ENCODE data around the gene NOXO1.
A peak's percentile ranks its signal among the peaks of the same experiment; 100 is the strongest.
"Not testable (repeated sequence)": the region's sequence is repeated elsewhere in the genome, so short reads cannot be mapped to it uniquely, and the experiment has no call there.

NOXO1 gene

GRCh38 chr16:1977875-1978268 is 3.4 kb downstream of the NOXO1 start:
- DNase-seq, result no peak

DNA sequence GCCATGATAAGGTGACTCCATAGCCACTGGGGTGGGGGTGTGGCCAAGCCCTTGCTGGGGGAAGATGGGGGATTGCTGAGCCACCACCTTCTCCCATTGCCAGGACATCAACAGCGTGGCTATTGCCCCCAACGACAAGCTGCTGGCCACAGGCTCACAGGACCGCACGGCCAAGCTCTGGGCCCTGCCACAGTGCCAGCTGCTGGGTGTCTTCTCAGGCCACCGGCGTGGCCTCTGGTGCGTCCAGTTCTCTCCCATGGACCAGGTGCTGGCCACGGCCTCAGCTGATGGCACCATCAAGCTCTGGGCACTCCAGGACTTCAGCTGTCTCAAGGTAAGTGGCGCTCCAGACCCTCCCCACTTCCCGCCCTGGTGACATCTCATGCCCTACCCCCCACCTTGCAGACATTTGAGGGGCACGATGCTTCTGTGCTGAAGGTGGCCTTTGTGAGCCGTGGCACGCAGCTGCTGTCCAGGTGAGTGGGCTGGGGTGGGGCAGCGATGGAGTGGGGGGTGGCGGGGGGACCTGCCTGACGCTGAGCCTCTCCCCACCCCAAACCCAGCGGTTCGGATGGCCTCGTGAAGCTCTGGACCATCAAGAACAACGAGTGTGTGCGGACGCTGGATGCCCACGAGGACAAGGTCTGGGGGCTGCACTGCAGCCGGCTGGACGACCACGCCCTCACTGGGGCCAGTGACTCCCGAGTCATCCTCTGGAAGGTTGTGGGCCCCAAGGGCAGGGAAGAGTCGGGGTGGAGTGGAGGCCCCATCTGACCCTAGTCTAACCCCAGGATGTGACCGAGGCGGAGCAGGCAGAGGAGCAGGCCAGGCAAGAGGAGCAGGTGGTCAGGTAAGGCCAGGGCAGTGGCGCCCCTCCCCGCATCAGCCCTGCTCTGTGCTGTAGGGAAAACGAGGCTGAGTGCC is 4.1 kb downstream of the NOXO1 start:
- DNase-seq, result no peak

DNA sequence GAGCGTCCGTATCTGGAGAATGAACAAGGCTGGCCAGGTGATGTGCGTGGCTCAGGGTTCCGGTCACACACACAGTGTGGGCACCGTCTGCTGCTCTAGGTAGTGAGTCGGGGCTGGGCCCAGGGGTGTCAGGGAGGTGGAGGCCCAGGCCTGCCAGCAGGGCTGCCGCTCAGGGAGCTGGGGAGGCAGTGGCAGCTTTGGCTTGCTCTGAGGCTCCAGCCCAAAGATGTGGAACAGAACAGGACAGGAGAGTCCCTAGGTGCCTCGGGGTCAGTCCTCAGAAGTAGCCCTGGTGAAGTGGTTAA is 5.1 kb downstream of the NOXO1 start:
- no peak for DNase-seq

DNA sequence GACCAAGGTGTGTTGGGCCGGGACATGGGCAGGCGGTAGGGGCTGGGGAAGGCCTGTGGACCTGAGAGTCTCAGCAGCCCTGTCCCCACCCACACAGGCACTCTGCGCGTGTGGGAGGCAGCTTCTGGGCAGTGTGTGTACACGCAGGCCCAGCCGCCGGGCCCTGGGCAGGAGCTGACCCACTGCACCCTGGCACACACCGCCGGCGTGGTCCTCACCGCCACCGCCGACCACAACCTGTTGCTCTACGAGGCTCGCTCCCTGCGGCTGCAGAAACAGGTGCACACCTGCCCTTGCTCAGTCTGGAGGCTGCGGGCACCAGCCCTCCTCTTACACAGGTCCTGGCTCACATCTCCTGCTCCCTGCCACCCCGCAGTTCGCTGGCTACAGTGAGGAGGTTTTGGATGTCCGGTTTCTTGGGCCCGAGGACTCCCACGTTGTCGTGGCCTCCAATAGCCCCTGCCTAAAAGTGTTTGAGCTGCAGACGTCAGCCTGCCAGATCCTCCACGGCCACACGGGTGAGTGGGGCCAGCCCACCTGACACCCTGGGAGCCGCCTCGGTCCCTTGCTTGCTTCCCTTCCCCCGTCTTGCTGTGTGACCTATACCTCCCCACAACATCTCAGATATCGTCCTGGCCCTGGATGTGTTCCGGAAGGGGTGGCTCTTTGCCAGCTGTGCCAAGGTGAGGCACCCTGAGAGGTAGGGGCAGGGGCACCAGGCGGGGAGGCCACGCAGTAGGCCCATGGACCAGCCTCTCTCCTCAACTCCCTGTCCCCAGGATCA is 5.6 kb downstream of the NOXO1 start:
- DNase-seq, result no peak

DNA sequence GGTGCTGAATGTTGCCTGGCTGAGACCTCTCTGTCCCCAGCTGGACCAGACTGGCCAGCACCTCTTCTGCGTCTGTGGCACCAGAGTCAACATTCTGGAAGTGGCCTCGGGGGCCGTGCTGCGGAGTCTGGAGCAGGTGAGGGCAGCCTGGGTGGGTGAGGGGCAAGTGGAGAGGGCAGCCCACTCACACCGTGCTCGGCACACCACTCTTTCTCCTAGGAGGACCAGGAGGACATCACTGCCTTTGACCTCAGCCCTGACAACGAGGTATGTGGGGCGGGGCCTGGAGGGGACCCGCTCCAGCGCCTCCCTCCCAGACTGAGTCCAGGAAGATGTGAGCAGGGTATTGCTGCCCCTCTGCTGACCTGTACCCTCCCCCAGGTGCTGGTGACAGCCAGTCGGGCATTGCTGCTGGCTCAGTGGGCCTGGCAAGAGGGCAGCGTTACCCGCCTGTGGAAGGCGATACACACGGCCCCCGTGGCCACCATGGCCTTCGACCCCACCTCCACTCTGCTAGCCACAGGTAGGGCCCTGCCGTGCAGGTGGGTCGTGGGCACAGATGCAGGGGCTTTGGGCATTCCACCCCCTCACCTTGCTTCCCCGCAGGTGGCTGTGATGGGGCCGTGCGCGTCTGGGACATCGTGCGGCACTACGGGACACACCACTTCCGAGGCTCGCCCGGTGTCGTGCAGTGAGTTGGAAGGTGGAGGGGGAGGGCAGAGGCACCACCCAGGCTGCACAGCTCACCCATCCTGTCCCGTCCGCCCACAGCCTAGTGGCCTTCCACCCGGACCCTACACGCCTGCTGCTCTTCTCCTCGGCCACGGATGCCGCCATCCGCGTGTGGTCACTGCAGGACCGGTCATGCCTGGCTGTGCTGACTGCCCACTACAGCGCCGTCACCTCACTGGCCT is 6.9 kb downstream of the NOXO1 start:
- no peak for DNase-seq

- no peak for DNase-seq
Observed at GRCh38 chr16:1973461-1974156, 7.7 kb downstream of the NOXO1 start.

DNA sequence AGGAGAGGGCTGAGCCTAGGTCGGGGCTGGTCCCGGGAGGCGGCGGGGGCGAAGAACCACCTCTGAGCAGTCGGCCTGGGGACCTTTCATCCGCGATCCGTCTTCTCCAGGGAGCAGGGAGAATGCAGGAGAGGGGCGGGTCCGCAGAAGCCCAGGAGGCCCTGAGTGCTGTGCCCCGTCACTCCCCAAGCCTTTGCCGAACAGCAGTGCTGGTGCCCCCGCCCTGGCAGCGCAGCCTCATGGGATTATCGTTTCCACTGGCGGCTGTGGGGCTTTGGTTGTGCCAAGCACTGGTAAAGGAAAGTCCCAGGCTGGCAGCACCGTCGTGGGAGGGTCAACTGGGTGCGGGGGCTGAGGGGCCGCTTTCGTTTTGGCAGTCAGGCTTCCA is 8.8 kb downstream of the NOXO1 start:
- no peak for DNase-seq

- peak; percentile 90 for DNase-seq
Observed at GRCh38 chr16:1971796-1972489, 9.3 kb downstream of the NOXO1 start, which contains the start of gene TBL3. TBL3 (plus strand) TSS chr16:1972053; CDS start chr16:1972165, 112 bp downstream.

- no peak for DNase-seq
Observed at GRCh38 chr16:1968146-1968953, 12.9 kb downstream of the NOXO1 start.

GRCh38 chr16:1966460-1966859 is 14.8 kb downstream of the NOXO1 start, which contains the start of gene RNF151:
RNF151 (plus strand) TSS chr16:1966856; CDS start chr16:1966882, 26 bp downstream.
- DNase-seq, result no peak

DNA sequence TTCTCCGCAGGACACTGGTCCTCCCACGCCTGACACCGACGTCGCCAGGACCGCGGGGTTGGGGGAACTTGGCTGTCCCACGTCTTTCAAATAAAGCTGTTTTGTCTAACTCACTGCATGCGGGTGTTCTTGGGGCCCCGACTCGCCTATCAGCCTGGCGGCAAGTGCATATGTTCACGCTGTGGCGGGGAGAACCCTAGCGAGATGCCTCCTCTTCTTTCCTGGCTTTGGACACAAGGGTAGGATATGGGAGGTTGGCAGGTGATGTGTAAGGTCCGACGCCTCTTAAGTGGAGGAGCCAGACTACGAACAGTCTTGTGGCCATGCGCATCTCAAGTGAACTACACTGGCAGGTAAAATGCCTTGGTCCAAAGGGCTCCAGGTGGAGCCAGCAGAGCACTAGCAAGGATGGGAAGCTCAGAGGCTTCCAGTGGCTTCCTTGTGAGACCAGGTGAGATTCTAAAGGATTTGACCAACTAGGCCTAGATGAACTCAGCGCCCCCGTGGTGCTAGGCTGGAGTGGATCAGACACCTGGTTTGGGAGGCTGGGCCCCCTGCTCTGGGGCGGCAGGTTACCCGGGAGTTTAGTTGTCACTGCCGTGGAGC is 15.8 kb downstream of the NOXO1 start:
- no peak for DNase-seq

DNA sequence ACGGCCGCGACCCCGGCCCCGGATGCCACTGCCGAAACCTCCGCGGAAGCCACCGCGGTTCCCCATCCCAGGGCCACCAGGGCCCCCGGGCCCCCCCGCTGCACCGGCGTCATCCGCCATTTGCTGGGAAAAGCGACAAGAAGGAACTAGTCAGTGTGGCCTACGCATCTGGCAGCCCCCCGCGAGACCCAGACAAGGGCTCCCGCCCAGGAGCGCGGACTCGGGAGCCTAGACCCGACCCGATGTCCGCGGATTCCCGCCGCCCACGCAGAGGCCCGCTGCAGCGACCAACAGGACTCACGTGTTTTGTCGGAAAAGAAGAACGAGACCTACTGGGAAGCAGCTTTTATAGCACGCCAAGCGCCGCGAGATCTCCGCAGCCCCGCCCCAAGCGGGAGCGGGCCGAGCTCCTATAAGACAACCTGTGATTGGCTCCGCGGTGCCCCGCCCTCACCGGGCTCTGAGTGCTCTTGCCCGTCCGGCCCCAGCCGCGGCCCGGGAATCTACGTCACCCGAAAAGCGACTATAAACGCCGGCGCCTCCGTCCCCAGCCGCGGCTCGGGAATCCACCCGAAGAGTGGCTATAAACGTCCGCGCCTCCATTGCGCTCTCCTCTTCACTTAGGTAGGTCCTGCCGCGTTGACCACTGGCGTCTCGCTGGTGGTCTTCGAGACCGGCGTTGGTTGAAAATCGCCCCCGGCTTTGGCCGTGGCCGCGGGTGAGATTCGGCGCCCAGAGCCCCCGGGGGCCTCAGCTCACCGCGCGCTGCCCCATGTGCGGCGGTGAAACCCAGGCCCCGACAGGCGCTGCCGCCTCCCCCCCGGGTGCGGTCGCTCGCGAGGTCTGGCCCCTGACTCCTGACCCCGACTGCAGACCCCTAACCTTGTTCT is 16.5 kb downstream of the NOXO1 start, which contains the start of gene RPS2:
RPS2 (minus strand) TSS at position 321 of the 890 bp plus-strand sequence; CDS start at position 120, 201 bp downstream.
- DNase-seq, result peak; percentile 99

DNA sequence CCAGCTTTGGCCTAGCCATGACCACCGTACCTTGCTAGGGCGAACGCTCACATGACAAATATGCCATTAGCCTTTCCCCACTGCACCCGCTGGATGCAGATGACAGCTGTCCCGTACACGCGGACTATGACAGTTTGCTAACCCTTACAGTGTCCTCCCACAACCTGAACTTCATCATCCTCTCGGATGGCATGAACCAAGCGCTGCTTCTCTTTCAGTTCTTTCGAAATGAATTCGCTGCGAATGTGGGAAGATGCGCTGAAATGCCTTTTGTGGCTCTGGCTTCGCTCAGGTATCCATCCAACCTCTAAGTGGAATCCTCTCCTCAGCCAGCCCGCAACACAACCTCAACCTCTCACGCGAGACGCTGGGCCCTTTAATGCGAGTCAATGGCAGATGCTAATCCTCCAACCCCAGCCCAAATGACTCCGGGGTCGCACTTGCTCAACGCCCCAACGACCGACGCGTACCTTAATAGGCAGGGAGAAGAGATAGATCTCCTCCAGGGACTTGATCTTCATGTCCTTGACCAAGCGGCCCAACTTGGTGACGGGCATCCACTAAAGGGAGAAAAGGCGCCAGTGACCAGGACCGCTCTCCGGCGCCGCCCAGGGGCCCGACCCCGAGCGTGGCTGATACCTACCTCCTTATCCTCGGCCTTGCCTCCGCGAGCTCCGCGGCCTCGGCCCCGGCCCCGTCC is 17.3 kb downstream of the NOXO1 start:
- DNase-seq, result no peak

GRCh38 chr16:1962161-1963153 is 18.8 kb downstream of the NOXO1 start:
- not testable (repeated sequence) for DNase-seq

GRCh38 chr16:1961651-1962067 is 19.6 kb downstream of the NOXO1 start:
- no peak for DNase-seq

DNA sequence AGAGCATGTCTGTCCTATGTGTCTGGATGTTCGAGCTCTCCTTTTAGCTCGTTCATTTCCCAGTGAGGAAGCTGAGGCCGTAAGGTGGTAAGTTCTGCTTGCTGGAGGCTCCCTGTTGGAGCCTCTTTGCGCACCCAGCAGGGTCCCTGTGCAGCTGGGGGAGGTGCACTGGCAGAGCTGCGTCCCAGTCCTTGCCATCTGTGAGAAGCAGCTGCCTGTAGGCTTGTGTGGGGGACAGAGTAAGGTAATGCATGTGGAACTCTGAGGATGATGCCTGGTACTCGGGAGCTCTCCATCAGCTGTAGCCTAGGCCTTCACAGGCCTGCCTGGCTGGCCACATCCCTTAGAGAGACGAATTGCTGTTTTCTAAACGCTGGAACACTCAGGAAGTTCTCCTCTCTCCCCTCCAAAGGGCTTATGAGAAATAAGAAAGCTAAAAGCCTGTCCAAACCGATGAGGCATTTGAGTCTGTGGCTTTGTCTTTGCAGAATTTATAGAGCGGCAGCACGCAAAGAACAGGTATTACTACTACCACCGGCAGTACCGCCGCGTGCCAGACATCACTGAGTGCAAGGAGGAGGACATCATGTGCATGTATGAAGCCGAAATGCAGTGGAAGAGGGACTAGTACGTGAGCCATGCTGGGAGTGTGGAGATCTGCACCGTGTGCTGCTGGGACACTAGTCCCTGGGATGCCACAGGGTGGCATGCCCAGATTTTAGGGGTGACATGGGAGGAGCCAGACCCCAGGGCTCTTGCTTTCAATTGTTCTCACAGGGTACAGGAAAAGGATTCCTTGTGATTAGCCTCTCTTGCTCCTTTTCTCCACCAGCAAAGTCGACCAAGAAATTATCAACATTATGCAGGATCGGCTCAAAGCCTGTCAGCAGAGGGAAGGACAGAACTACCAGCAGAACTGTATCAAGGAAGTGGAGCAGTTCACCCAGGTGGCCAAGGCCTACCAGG is 20.3 kb downstream of the NOXO1 start:
- no peak for DNase-seq

Data from NCI-H2227 treated with DMSO at 0.1 percent for 48 hours (cell line).